ENCODE measurements around the gene GALR1.
"Not testable (repeated sequence)": the region's sequence is repeated elsewhere in the genome, so short reads cannot be mapped to it uniquely, and the experiment has no call there.

GALR1 gene

DNA sequence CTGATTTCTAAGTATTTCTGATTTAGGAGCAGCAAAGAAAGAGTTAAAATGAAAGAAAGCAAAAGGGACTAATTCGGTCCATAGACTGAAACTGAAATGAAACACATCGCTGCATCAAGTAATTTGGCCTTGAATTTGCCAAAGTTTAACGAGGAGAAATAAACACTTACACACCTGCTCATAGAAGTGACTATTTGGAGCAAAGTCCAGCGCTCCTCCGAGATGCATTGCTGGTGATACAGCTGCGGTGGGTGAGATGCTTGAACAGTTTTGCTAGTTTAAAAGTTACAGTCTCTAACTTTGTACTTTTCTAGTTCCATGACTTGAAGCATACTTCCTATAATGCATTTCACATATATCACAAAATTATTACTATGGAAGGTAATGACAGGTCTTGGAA lies 18.3 kb downstream of the GALR1 start:
- H3K4me1 ChIP-seq (ENCODE audit: insufficient read depth, low read length): peaks cover 15% of the 10 kb centered on the region
- no peaks in the 10 kb centered on the region; the same call in 1 of the 2 replicates for H3K9me3 ChIP-seq (ENCODE audit: control insufficient read depth, insufficient read depth, low read length)
- no peaks in the 10 kb centered on the region for H3K36me3 ChIP-seq (ENCODE audit: insufficient read depth, low read length)
- H3K9ac ChIP-seq (ENCODE audit: low read depth, low read length): no peak overlapping the region

GRCh38 chr18:77268456-77268855 lies 18.8 kb downstream of the GALR1 start:
- H3K9ac ChIP-seq (ENCODE audit: low read depth, low read length): no peak overlapping the region
- no peaks in the 10 kb centered on the region for H3K36me3 ChIP-seq (ENCODE audit: insufficient read depth, low read length)
- H3K9me3 ChIP-seq (ENCODE audit: control insufficient read depth, insufficient read depth, low read length): no peaks in the 10 kb centered on the region; the same call in 1 of the 2 replicates
- peaks cover 19% of the 10 kb centered on the region for H3K4me1 ChIP-seq (ENCODE audit: insufficient read depth, low read length)

DNA sequence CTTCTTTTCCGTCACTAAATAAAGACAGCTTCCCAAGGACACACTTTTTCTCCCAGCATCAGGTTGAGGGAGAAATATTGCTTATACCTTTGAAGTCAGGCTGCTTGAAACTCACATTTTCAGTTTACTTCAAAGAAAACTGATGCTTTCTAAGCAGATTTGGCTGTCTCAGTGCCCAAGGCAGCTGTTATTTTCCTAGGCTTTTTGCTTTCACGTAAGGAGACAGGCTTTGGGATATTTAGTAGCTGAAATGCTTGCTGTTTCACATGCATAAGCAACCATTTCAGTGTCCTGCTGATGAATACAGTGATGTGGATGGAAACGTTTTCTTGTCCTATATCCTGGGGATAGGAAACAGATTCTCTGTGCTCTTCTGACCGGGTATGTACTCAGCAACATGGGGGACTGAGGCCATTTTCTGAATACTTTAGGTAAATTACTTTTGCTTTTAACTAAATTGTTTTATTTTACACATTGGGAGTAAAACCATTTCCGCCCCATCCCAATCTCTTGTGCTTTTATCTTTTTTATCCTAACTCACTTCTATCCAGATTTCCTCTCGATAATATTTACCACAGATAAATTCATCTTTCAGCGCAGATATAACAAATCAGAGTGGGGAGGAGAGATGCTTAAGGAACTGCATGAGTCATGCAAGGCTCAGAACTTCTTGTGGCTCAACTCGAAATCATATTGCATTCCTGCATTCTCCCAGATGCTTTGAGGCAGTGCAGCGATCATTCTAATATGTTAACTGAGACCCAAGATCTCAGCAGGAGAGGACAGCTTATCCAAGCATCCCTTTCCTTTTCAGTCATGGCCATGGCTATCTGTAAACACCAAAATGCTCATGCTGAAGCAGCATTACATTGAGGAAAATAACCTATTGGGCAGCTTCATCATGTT lies 22.2 kb downstream of the GALR1 start:
- Histone ChIP-seq H3K9me3 (ENCODE audit: control insufficient read depth, insufficient read depth, low read length) (no peaks in the 10 kb centered on the region; the same call in 1 of the 2 replicates), H3K36me3 (ENCODE audit: insufficient read depth, low read length) (no peaks in the 10 kb centered on the region), H3K4me1 (ENCODE audit: insufficient read depth, low read length) (peaks cover 19% of the 10 kb centered on the region), H3K9ac (ENCODE audit: low read depth, low read length) (peak overlapping the region; percentile 11; the same call in 1 of the 2 replicates)

GRCh38 chr18:77290841-77291240 lies 41.2 kb downstream of the GALR1 start:
- not testable (repeated sequence) for H3K9me3 ChIP-seq (ENCODE audit: control insufficient read depth, insufficient read depth, low read length); H3K36me3 ChIP-seq (ENCODE audit: insufficient read depth, low read length); H3K4me1 ChIP-seq (ENCODE audit: insufficient read depth, low read length); H3K9ac ChIP-seq (ENCODE audit: low read depth, low read length)

- H3K36me3 ChIP-seq (ENCODE audit: insufficient read depth, low read length): no peaks in the 10 kb centered on the region
These were observed 48.5 kb downstream of the GALR1 start for GRCh38 chr18:77298172-77298571.

GRCh38 chr18:77299706-77300105 lies 50.1 kb downstream of the GALR1 start:
- no peaks in the 10 kb centered on the region for H3K4me1 ChIP-seq (ENCODE audit: insufficient read depth, low read length)
- H3K9ac ChIP-seq (ENCODE audit: low read depth, low read length): no peak overlapping the region
- no peaks in the 10 kb centered on the region for H3K9me3 ChIP-seq (ENCODE audit: control insufficient read depth, insufficient read depth, low read length)
- H3K36me3 ChIP-seq (ENCODE audit: insufficient read depth, low read length): no peaks in the 10 kb centered on the region

More at GRCh38 chr18:77298172-77298571, 48.5 kb downstream of the GALR1 start:
- Histone ChIP-seq H3K9me3 (ENCODE audit: control insufficient read depth, insufficient read depth, low read length) (no peaks in the 10 kb centered on the region), H3K9ac (ENCODE audit: low read depth, low read length) (no peak overlapping the region), H3K4me1 (ENCODE audit: insufficient read depth, low read length) (no peaks in the 10 kb centered on the region)

DNA sequence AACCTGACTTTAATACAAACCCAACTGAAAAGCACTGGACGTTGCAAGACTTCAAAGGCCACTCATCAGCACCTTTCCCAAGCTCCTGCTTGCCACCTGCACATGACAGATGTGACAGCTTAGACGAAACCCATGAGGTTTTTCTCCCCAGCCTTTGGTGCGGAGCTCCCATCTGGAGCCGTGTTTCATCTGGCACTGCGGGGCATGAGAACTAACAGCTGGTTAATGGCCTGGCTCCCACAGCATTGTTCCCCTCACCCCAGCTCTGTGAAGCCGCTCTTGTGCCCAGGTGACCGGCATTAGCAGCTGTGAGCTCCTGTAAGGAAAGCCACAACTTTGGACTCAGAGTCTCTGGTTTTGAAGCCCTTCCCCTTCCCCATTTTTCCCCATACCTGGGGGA lies 50.9 kb downstream of the GALR1 start:
- H3K36me3 ChIP-seq (ENCODE audit: insufficient read depth, low read length): no peaks in the 10 kb centered on the region
- H3K4me1 ChIP-seq (ENCODE audit: insufficient read depth, low read length): no peaks in the 10 kb centered on the region
- no peaks in the 10 kb centered on the region for H3K9me3 ChIP-seq (ENCODE audit: control insufficient read depth, insufficient read depth, low read length)
- no peak overlapping the region for H3K9ac ChIP-seq (ENCODE audit: low read depth, low read length)

GRCh38 chr18:77304268-77304667 lies 54.6 kb downstream of the GALR1 start:
- Histone ChIP-seq H3K9ac (ENCODE audit: low read depth, low read length) (no peak overlapping the region), H3K36me3 (ENCODE audit: insufficient read depth, low read length) (no peaks in the 10 kb centered on the region)

DNA sequence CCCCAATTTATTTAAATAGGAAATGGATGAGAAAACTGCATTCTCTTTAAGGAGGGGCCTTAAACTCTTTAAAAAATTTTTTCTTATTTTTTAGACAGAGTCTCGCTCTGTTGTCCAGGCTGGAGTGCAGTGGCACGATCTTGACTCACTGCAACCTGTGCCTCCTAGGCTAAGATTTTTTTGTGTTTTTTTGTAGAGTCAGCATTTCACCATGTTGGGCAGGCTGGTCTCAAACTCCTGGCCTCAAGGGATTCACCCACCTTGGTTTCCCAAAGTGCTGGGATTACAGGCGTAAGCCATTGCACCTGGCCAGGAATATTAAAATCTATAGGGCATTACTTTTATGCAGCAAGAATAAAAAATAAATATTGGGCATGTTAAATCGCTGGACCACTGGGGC lies 56.0 kb downstream of the GALR1 start:
- Histone ChIP-seq H3K36me3 (ENCODE audit: insufficient read depth, low read length) (no peaks in the 10 kb centered on the region), H3K9me3 (ENCODE audit: control insufficient read depth, insufficient read depth, low read length) (no peaks in the 10 kb centered on the region), H3K9ac (ENCODE audit: low read depth, low read length) (no peak overlapping the region), H3K4me1 (ENCODE audit: insufficient read depth, low read length) (no peaks in the 10 kb centered on the region)

More at GRCh38 chr18:77304268-77304667, 54.6 kb downstream of the GALR1 start:
- H3K9me3 ChIP-seq (ENCODE audit: control insufficient read depth, insufficient read depth, low read length): no peaks in the 10 kb centered on the region
- H3K4me1 ChIP-seq (ENCODE audit: insufficient read depth, low read length): no peaks in the 10 kb centered on the region

GRCh38 chr18:77308216-77308615 lies 58.6 kb downstream of the GALR1 start:
- H3K4me1 ChIP-seq (ENCODE audit: insufficient read depth, low read length): no peaks in the 10 kb centered on the region
- H3K36me3 ChIP-seq (ENCODE audit: insufficient read depth, low read length): no peaks in the 10 kb centered on the region
- H3K9me3 ChIP-seq (ENCODE audit: control insufficient read depth, insufficient read depth, low read length): no peaks in the 10 kb centered on the region
- H3K9ac ChIP-seq (ENCODE audit: low read depth, low read length): no peak overlapping the region

GRCh38 chr18:77314511-77314910 lies 64.9 kb downstream of the GALR1 start:
- Histone ChIP-seq H3K4me1 (ENCODE audit: insufficient read depth, low read length) (peaks cover 3% of the 10 kb centered on the region; the same call in 1 of the 2 replicates), H3K9ac (ENCODE audit: low read depth, low read length) (no peak overlapping the region), H3K9me3 (ENCODE audit: control insufficient read depth, insufficient read depth, low read length) (no peaks in the 10 kb centered on the region), H3K36me3 (ENCODE audit: insufficient read depth, low read length) (no peaks in the 10 kb centered on the region)

GRCh38 chr18:77314952-77315351 lies 65.3 kb downstream of the GALR1 start:
- no peaks in the 10 kb centered on the region for H3K36me3 ChIP-seq (ENCODE audit: insufficient read depth, low read length)
- no peaks in the 10 kb centered on the region for H3K9me3 ChIP-seq (ENCODE audit: control insufficient read depth, insufficient read depth, low read length)
- peaks cover 3% of the 10 kb centered on the region; the same call in 1 of the 2 replicates for H3K4me1 ChIP-seq (ENCODE audit: insufficient read depth, low read length)
- H3K9ac ChIP-seq (ENCODE audit: low read depth, low read length): no peak overlapping the region

- H3K9ac ChIP-seq (ENCODE audit: low read depth, low read length): no peak overlapping the region
- peaks cover 3% of the 10 kb centered on the region; the same call in 1 of the 2 replicates for H3K4me1 ChIP-seq (ENCODE audit: insufficient read depth, low read length)
- H3K36me3 ChIP-seq (ENCODE audit: insufficient read depth, low read length): no peaks in the 10 kb centered on the region
- no peaks in the 10 kb centered on the region for H3K9me3 ChIP-seq (ENCODE audit: control insufficient read depth, insufficient read depth, low read length)
These were observed 66.4 kb downstream of the GALR1 start for GRCh38 chr18:77316008-77316407.

- Histone ChIP-seq H3K9me3 (ENCODE audit: control insufficient read depth, insufficient read depth, low read length) (no peaks in the 10 kb centered on the region), H3K4me1 (ENCODE audit: insufficient read depth, low read length) (peaks cover 3% of the 10 kb centered on the region; the same call in 1 of the 2 replicates), H3K36me3 (ENCODE audit: insufficient read depth, low read length) (no peaks in the 10 kb centered on the region), H3K9ac (ENCODE audit: low read depth, low read length) (no peak overlapping the region)
These were observed 67.0 kb downstream of the GALR1 start for GRCh38 chr18:77316641-77317040.

- H3K36me3 ChIP-seq (ENCODE audit: insufficient read depth, low read length): no peaks in the 10 kb centered on the region
- peaks cover 3% of the 10 kb centered on the region; the same call in 1 of the 2 replicates for H3K4me1 ChIP-seq (ENCODE audit: insufficient read depth, low read length)
- no peaks in the 10 kb centered on the region for H3K9me3 ChIP-seq (ENCODE audit: control insufficient read depth, insufficient read depth, low read length)
- no peak overlapping the region for H3K9ac ChIP-seq (ENCODE audit: low read depth, low read length)
These were observed 71.4 kb downstream of the GALR1 start for GRCh38 chr18:77320971-77321559.
